Fibroblast of lung (primary cell): ENCODE results near the gene BPGM. TPM values are rescaled to one million over a fixed set of nuclear protein-coding genes. Genes with fewer than 3 reads are reported as not detected.

Experiments
- DNase-seq, 2 donors: peaks; one replicate each; pipeline versions ENCODE4 v3.0.0 to v3.0.0-alpha.2; 2010; ENCODE audit warnings: low read depth in 2 of 2
- H2AFZ ChIP-seq: 2 replicates; pipeline ENCODE4 v1.5.1; 2012; ENCODE audit warnings: low read length, control low read depth, inconsistent platforms
- H3K27ac ChIP-seq: 2 replicates; pipeline ENCODE4 v1.5.1; 2011; ENCODE audit warnings: low read length, control low read depth; ENCODE audit not compliant: insufficient read depth
- H3K27me3 ChIP-seq: 2 replicates; pipeline ENCODE4 v1.5.1; 2011; ENCODE audit warnings: mild to moderate bottlenecking, low read length; ENCODE audit not compliant: control insufficient read depth, insufficient read depth
- H3K36me3 ChIP-seq: 2 replicates; pipeline ENCODE4 v1.5.1; 2011; ENCODE audit warnings: low read length; ENCODE audit not compliant: control insufficient read depth, insufficient read depth
- H3K4me1 ChIP-seq: 2 replicates; pipeline ENCODE4 v1.5.1; 2011; ENCODE audit warnings: low read length; ENCODE audit not compliant: control insufficient read depth, insufficient read depth; ENCODE audit errors: extremely low read depth
- H3K4me2 ChIP-seq: 2 replicates; pipeline ENCODE4 v1.5.1; 2011; ENCODE audit warnings: low read length, control low read depth; ENCODE audit not compliant: insufficient read depth; ENCODE audit errors: extremely low read depth
- H3K4me3 ChIP-seq, 4 experiments: fragments of 200-600 bp in 1 of 4; sonication (generic) in 1 of 4; replicated peaks in 1 of 4; 2 replicates each; pipeline ENCODE4 v1.5.1; 2011 to 2016; ENCODE audit warnings: low read length in 4 of 4, low read depth in 3 of 4, mild to moderate bottlenecking in 3 of 4, control low read depth in 2 of 4, inconsistent platforms in 1 of 4, mixed read lengths in 1 of 4; ENCODE audit not compliant: insufficient read depth in 1 of 4; ENCODE audit errors: control extremely low read depth in 1 of 4
- H3K79me2 ChIP-seq: 2 replicates; pipeline ENCODE4 v1.5.1; 2012; ENCODE audit warnings: mild to moderate bottlenecking, low read length, inconsistent platforms; ENCODE audit not compliant: control insufficient read depth, insufficient read depth
- H3K9ac ChIP-seq: 2 replicates; pipeline ENCODE4 v1.5.1; 2011; ENCODE audit warnings: mild to moderate bottlenecking, low read length, control low read depth; ENCODE audit not compliant: insufficient read depth
- H3K9me3 ChIP-seq: 2 replicates; pipeline ENCODE4 v1.5.1; 2012; ENCODE audit warnings: low read depth, low read length; ENCODE audit not compliant: control insufficient read depth, insufficient read depth
- H4K20me1 ChIP-seq: 2 replicates; pipeline ENCODE4 v1.5.1; 2011; ENCODE audit warnings: low read length; ENCODE audit not compliant: control insufficient read depth, insufficient read depth; ENCODE audit errors: extremely low read depth
- CTCF ChIP-seq, 2 donors: IDR thresholded peaks in 1 of 2; conservative IDR thresholded peaks in 1 of 2; 1 replicate in 1 of 2; 2 replicates in 1 of 2; pipeline ENCODE4 v1.5.1; 2011 to 2012; ENCODE audit warnings: low read length in 2 of 2, control low read depth in 1 of 2, inconsistent platforms in 1 of 2, low read depth in 1 of 2, mild to moderate bottlenecking in 1 of 2
- EZH2 ChIP-seq: IDR thresholded peaks from 2 replicates; pipeline ENCODE4 v1.5.1; 2012; ENCODE audit warnings: low read length, control low read depth, mild to moderate bottlenecking; ENCODE audit errors: missing control alignments
- polyA plus RNA-seq, 2 donors: library from polyadenylated mRNA; depleted of rRNA in 1 of 2; stranded (reverse) in 1 of 2; unstranded in 1 of 2; fragments of >200 nt; gene quantifications; 2 replicates each; pipeline ENCODE4 v1.2.1, GENCODE V29; 2011 to 2012; ENCODE audit warnings: missing spikeins in 1 of 2
- total RNA-seq: library from RNA; depleted of rRNA; stranded (reverse); fragments of >200 nt; gene quantifications from 2 replicates; pipeline ENCODE4 v1.2.1, GENCODE V29; 2014

BPGM gene
- total and polyA plus RNA-seq, 2 donors (not counting 1 experiment from before 2014, with no cell fraction given) = 25.8 to 29.7 TPM

GRCh38 chr7:134623193-134623592 is 23.5 kb upstream of the BPGM start:
- Histone ChIP-seq H3K27ac (no peak overlapping the region), H3K79me2 (no peaks in the 10 kb centered on the region), H3K36me3 (no peaks in the 10 kb centered on the region), H3K4me3 (no peak overlapping the region), H3K4me1 (peaks cover 14% of the 10 kb centered on the region), H3K4me2 (no peak overlapping the region), H4K20me1 (no peaks in the 10 kb centered on the region), H3K9me3 (no peaks in the 10 kb centered on the region), H3K27me3 (no peaks in the 10 kb centered on the region), H3K9ac (no peak overlapping the region), H2AFZ (no peak overlapping the region)
- TF ChIP-seq CTCF (conservative IDR thresholded peaks at IDR 0.05 in 1 of 2, IDR thresholded peaks at IDR 0.05 in 1 of 2; ENCODE audit: low read depth in 1 of 2, low read length in 2 of 2) (no peak), EZH2 (no peak)
- no peak for DNase-seq

GRCh38 chr7:134625550-134625949 is 21.1 kb upstream of the BPGM start:
- Histone ChIP-seq H3K27me3 (no peaks in the 10 kb centered on the region), H4K20me1 (no peaks in the 10 kb centered on the region), H3K9me3 (no peaks in the 10 kb centered on the region), H3K36me3 (no peaks in the 10 kb centered on the region), H3K4me1 (peaks cover under 1% of the 10 kb centered on the region), H3K4me2 (no peak overlapping the region), H3K79me2 (no peaks in the 10 kb centered on the region), H2AFZ (no peak overlapping the region), H3K27ac (no peak overlapping the region), H3K4me3 (no peak overlapping the region), H3K9ac (no peak overlapping the region)
- peak; percentile 60 to 86 for DNase-seq
- TF ChIP-seq CTCF (conservative IDR thresholded peaks at IDR 0.05 in 1 of 2, IDR thresholded peaks at IDR 0.05 in 1 of 2; ENCODE audit: low read depth in 1 of 2, low read length in 2 of 2) (no peak), EZH2 (no peak)

- Histone ChIP-seq H3K27me3 (no peaks in the 10 kb centered on the region), H3K9ac (no peak overlapping the region), H3K79me2 (no peaks in the 10 kb centered on the region), H2AFZ (no peak overlapping the region), H3K4me2 (no peak overlapping the region), H3K4me1 (no peaks in the 10 kb centered on the region), H3K4me3 (no peak overlapping the region), H3K27ac (no peak overlapping the region), H4K20me1 (no peaks in the 10 kb centered on the region), H3K36me3 (no peaks in the 10 kb centered on the region), H3K9me3 (no peaks in the 10 kb centered on the region)
- DNase-seq = no peak
- TF ChIP-seq CTCF (conservative IDR thresholded peaks at IDR 0.05 in 1 of 2, IDR thresholded peaks at IDR 0.05 in 1 of 2; ENCODE audit: low read depth in 1 of 2, low read length in 2 of 2) = no peak
- TF ChIP-seq EZH2 = no peak
Measured at GRCh38 chr7:134627109-134627774, 19.4 kb upstream of the BPGM start.
